ENCODE results near the gene OTX1. TPM values are rescaled to one million over a fixed set of nuclear protein-coding genes. Genes with fewer than 3 reads are reported as not detected.
A peak's percentile ranks its signal among the peaks of the same experiment; 100 is the strongest.

The OTX1 gene
- total RNA-seq, 2 experiments from 2014 or later: 1.0 to 2.9 TPM

- H3K4me2 ChIP-seq (ENCODE audit: low read length): peak overlapping the region; percentile 65
- H3K27ac ChIP-seq (ENCODE audit: low read depth, low read length, poor library complexity, severe bottlenecking): no peak overlapping the region
- ChIA-PET POLR2A (interaction anchor here (0.6 kb wide), 1 partner anchor 30 kb away, joined by 12 read pairs; no protein-coding TSS in a partner anchor), CTCF (ENCODE audit: unreplicated experiment) (no interaction called here)
- H3K36me3 ChIP-seq (ENCODE audit: insufficient read depth, low read length): no peaks in the 10 kb centered on the region
- no peak for DNase-seq (ENCODE audit: low spot score)
- no peak for TF ChIP-seq CTCF (conservative IDR thresholded peaks at IDR 0.05; ENCODE audit: low read length)
- 0 out of 2 replicates have a peak, but pooled peaks have one; percentile 72 for TF ChIP-seq EZH2phosphoT487 (IDR thresholded peaks at IDR 0.05; ENCODE audit: borderline replicate concordance, low read depth, low read length)
- intact Hi-C loops (cut with micrococcal nuclease; ENCODE audit: unreplicated experiment): no loop called here
- H3K4me1 ChIP-seq (ENCODE audit: insufficient read depth, low read length, poor library complexity, severe bottlenecking): peaks cover 5% of the 10 kb centered on the region
- H2AFZ ChIP-seq (ENCODE audit: low read length): peak overlapping the region; percentile 44; the same call in 1 of the 2 replicates
- H3K9me3 ChIP-seq (ENCODE audit: low read length): no peaks in the 10 kb centered on the region
- no TSS peak for BruUV-seq (replicated peaks)
- H4K20me1 ChIP-seq (ENCODE audit: insufficient read depth, low read length): no peaks in the 10 kb centered on the region
- H3K9me2 ChIP-seq (ENCODE audit: insufficient read depth, low read length): no peaks in the 10 kb centered on the region
- H3K79me2 ChIP-seq (ENCODE audit: insufficient read depth, low read depth, low read length): no peaks in the 10 kb centered on the region
- H3K4me3 ChIP-seq (ENCODE audit: low read depth, low read length, poor library complexity, severe bottlenecking): peak overlapping the region; percentile 75
Observed at GRCh38 chr2:63049211-63049969, 1.2 kb upstream of the OTX1 start.

- POLR2A ChIA-PET: no interaction called here
- intact Hi-C loops (cut with micrococcal nuclease; ENCODE audit: unreplicated experiment): no loop called here
- H3K4me1 ChIP-seq (ENCODE audit: insufficient read depth, low read length, poor library complexity, severe bottlenecking): peaks cover 5% of the 10 kb centered on the region
- no peaks in the 10 kb centered on the region for H3K9me2 ChIP-seq (ENCODE audit: insufficient read depth, low read length)
- H2AFZ ChIP-seq (ENCODE audit: low read length): peak overlapping the region; percentile 44; the same call in 1 of the 2 replicates
- BruUV-seq (replicated peaks): no TSS peak
- H3K4me3 ChIP-seq (ENCODE audit: low read depth, low read length, poor library complexity, severe bottlenecking): peak overlapping the region; percentile 75
- peak; percentile 55 for DNase-seq (ENCODE audit: low spot score)
- peak overlapping the region; percentile 65 for H3K4me2 ChIP-seq (ENCODE audit: low read length)
- CTCF ChIA-PET (ENCODE audit: unreplicated experiment): no interaction called here
- H4K20me1 ChIP-seq (ENCODE audit: insufficient read depth, low read length): no peaks in the 10 kb centered on the region
- H3K79me2 ChIP-seq (ENCODE audit: insufficient read depth, low read depth, low read length): no peaks in the 10 kb centered on the region
- no peaks in the 10 kb centered on the region for H3K9me3 ChIP-seq (ENCODE audit: low read length)
- no peak for TF ChIP-seq EZH2phosphoT487 (IDR thresholded peaks at IDR 0.05; ENCODE audit: borderline replicate concordance, low read depth, low read length)
- no peak for TF ChIP-seq CTCF (conservative IDR thresholded peaks at IDR 0.05; ENCODE audit: low read length)
- H3K36me3 ChIP-seq (ENCODE audit: insufficient read depth, low read length): no peaks in the 10 kb centered on the region
- H3K27ac ChIP-seq (ENCODE audit: low read depth, low read length, poor library complexity, severe bottlenecking): no peak overlapping the region
Observed at GRCh38 chr2:63049970-63050333, 678 bp upstream of the OTX1 start.
